Endodermal cell (in vitro differentiated cells): ENCODE results near the gene CALD1. TPM values are rescaled to one million over a fixed set of nuclear protein-coding genes. Genes with fewer than 3 reads are reported as not detected.

Experiments used
- DNase-seq: peaks from one replicate; pipeline ENCODE4 v3.0.0-alpha.2; 2017
- H3K27ac ChIP-seq: 2 replicates; pipeline ENCODE4 v1.5.1; 2013; ENCODE audit warnings: mild to moderate bottlenecking, low read depth, low read length, moderate library complexity
- H3K27me3 ChIP-seq: 2 replicates; pipeline ENCODE4 v1.6.1; 2013; ENCODE audit warnings: mild to moderate bottlenecking, low read length, moderate library complexity; ENCODE audit not compliant: insufficient read depth, control insufficient read depth, poor library complexity, severe bottlenecking
- H3K36me3 ChIP-seq: 2 replicates; pipeline ENCODE4 v1.7.0; 2013; ENCODE audit warnings: mild to moderate bottlenecking, low read length, moderate library complexity; ENCODE audit not compliant: control insufficient read depth, insufficient read depth
- H3K4me1 ChIP-seq: one replicate; pipeline ENCODE4 v1.7.0; 2013; ENCODE audit warnings: low read length; ENCODE audit not compliant: control insufficient read depth, insufficient read depth
- H3K4me3 ChIP-seq: 2 replicates; pipeline ENCODE4 v1.5.1; 2013; ENCODE audit warnings: mild to moderate bottlenecking, low read length, moderate library complexity
- H3K9ac ChIP-seq: 2 replicates; pipeline ENCODE4 v1.6.1; 2013; ENCODE audit warnings: mild to moderate bottlenecking, low read length, moderate library complexity; ENCODE audit not compliant: poor library complexity, severe bottlenecking; ENCODE audit errors: extremely low read depth
- H3K9me3 ChIP-seq: 2 replicates; pipeline ENCODE4 v1.6.1; 2013; ENCODE audit warnings: mild to moderate bottlenecking, low read length, moderate library complexity; ENCODE audit not compliant: control insufficient read depth
- H3K27ac Mint-ChIP-seq: 2 replicates; pipeline ENCODE4 v1.8.0; 2020; ENCODE audit warnings: mixed read lengths
- H3K27me3 Mint-ChIP-seq: 2 replicates; pipeline ENCODE4 v1.8.0; 2021; ENCODE audit warnings: mild to moderate bottlenecking, mixed read lengths; ENCODE audit not compliant: insufficient read depth
- H3K36me3 Mint-ChIP-seq: 2 replicates; pipeline ENCODE4 v1.8.0; 2020; ENCODE audit warnings: low read depth, mixed read lengths
- H3K4me1 Mint-ChIP-seq: 2 replicates; pipeline ENCODE4 v1.8.0; 2020; ENCODE audit warnings: mixed read lengths
- H3K4me3 Mint-ChIP-seq: 2 replicates; pipeline ENCODE4 v1.8.0; 2020; ENCODE audit warnings: mild to moderate bottlenecking, moderate library complexity, mixed read lengths
- H3K9me3 Mint-ChIP-seq: 2 replicates; pipeline ENCODE4 v1.8.0; 2020; ENCODE audit warnings: mild to moderate bottlenecking, mixed read lengths
- WGBS, 2 experiments: methylation state at CpG; one replicate each; pipeline versions ENCODE4 v1.1.5 to v1.1.7; 2013; ENCODE audit warnings: missing lambda C conversion rate in 2 of 2, mixed read lengths in 1 of 2; ENCODE audit not compliant: insufficient coverage in 1 of 2, insufficient read length in 1 of 2; 5-methylcytosine and 5-hydroxymethylcytosine counted together
- total RNA-seq, 2 donors: library from RNA; stranded (reverse); fragmentation: NEBNext Ultra II Directional in 1 of 2; extraction: Animal tissue kit (Norgen Biotek cat#: 25700) in 1 of 2; gene quantifications; 2 replicates in 1 of 2; 3 replicates in 1 of 2; pipeline ENCODE4 v1.2.1, GENCODE V29; 2021
- TF ChIP-seq, protein P1 (sequence below): fragments of 200-600 bp; sonication (generic); conservative IDR thresholded peaks from 2 replicates; pipeline ENCODE4 v1.5.0; 2021; ENCODE audit warnings: antibody characterized with exemption, mild to moderate bottlenecking

The CALD1 gene
- total RNA-seq, 2 donors from 2014 or later = 111 to 132 TPM

DNA sequence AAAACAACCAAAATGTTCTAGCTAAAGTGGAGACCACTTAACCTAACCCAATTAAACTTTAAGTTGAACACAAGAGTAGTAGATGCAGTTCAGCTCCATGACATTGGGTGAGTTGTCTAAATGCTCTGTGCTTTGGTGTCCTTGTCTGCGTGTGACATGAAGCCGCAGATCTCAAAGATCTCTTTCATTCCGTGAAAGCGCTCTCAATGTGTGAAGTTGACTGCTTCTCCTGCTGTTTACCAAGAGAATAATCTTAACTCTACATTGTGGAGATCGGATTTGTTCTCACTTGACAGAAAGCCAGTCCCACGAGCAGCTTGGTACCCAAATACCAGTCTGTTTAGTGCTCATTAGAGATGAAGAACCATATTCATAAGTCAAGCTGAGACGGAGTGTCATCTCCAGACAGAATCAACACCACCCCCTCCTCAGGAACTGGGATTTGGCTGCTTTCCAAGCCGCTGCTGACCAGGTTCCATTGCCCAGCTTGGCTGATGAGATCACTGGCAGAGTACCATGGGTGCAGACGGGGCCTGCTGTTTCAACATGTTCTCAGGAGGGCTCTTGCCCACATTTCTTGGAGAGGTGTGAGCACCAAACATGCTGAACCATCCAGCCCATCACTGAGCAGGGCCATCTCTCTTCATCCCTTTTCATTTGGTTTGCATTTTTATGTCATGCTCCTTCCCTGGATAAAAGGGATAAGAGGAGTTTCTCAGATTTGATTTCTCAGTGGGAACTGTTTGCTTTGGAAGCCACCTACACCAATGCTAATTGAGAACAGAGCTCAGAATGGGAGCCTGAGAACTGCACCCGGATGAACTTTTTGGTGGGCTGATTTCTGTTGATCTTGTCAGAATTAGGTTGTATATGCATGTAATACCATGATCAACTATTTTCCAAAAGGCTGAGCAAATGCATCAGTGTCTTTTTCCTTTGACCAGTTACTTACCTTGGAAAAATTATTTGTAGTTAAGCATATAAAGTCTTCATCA, 111.1 kb downstream of the CALD1 start:
- H3K27ac ChIP-seq = no peak overlapping the region
- peaks cover 16% of the 10 kb centered on the region for H3K36me3 ChIP-seq
- peak overlapping the region; percentile 76 for H3K4me3 Mint-ChIP-seq
- H3K36me3 Mint-ChIP-seq = peaks cover 15% of the 10 kb centered on the region
- DNase-seq = no peak
- H3K27me3 Mint-ChIP-seq = no peaks in the 10 kb centered on the region
- 79 to 85% methylated on average over 8 to 10 of the region's 10 CpGs for WGBS, 2 experiments
- no peaks in the 10 kb centered on the region for H3K27me3 ChIP-seq
- peak overlapping the region; percentile 62 for H3K9ac ChIP-seq
- H3K9me3 Mint-ChIP-seq = peaks cover 9% of the 10 kb centered on the region
- peak overlapping the region; percentile 95 for H3K27ac Mint-ChIP-seq
- peaks cover 14% of the 10 kb centered on the region for H3K4me1 ChIP-seq
- peaks cover 16% of the 10 kb centered on the region for H3K9me3 ChIP-seq
- TF ChIP-seq, protein P1, sequence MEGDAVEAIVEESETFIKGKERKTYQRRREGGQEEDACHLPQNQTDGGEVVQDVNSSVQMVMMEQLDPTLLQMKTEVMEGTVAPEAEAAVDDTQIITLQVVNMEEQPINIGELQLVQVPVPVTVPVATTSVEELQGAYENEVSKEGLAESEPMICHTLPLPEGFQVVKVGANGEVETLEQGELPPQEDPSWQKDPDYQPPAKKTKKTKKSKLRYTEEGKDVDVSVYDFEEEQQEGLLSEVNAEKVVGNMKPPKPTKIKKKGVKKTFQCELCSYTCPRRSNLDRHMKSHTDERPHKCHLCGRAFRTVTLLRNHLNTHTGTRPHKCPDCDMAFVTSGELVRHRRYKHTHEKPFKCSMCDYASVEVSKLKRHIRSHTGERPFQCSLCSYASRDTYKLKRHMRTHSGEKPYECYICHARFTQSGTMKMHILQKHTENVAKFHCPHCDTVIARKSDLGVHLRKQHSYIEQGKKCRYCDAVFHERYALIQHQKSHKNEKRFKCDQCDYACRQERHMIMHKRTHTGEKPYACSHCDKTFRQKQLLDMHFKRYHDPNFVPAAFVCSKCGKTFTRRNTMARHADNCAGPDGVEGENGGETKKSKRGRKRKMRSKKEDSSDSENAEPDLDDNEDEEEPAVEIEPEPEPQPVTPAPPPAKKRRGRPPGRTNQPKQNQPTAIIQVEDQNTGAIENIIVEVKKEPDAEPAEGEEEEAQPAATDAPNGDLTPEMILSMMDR = no peak
- H3K4me1 Mint-ChIP-seq = peaks cover 54% of the 10 kb centered on the region
- H3K4me3 ChIP-seq = peak overlapping the region; percentile 80

DNA sequence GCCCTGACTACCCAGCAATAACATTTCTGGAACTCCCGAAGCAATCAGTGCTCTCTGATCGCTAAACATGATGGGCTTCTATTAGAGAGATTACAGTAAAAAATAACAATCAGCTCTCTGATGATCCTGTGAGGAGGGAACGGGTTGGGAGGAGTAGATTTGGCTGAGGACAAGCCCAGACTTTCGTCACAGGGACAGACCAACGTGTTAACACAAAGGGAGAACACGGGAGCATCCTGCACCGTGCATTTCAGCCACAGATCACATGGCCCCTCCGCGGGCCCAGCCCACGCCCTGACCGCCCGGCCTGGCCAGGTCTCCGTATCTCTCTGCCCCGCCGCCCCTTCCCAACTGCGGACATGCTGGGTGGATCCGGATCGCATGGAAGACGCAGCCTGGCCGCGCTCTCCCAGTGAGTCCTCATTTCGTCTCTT, 111.8 kb downstream of the CALD1 start:
- Histone ChIP-seq H3K4me3 (peak overlapping the region; percentile 80), H3K9me3 (peaks cover 23% of the 10 kb centered on the region), H3K36me3 (peaks cover 16% of the 10 kb centered on the region), H3K4me1 (peaks cover 8% of the 10 kb centered on the region), H3K27ac (peak overlapping the region; percentile 73), H3K9ac (peak overlapping the region; percentile 62), H3K27me3 (no peaks in the 10 kb centered on the region)
- peak; percentile 90 for DNase-seq
- H3K4me1 Mint-ChIP-seq = peaks cover 46% of the 10 kb centered on the region
- 6 to 19% methylated on average over 2 to 22 of the region's 22 CpGs for WGBS, 2 experiments
- peaks cover 23% of the 10 kb centered on the region for H3K36me3 Mint-ChIP-seq
- H3K27ac Mint-ChIP-seq = peak overlapping the region; percentile 95
- H3K27me3 Mint-ChIP-seq = no peaks in the 10 kb centered on the region
- peak overlapping the region; percentile 76 for H3K4me3 Mint-ChIP-seq
- H3K9me3 Mint-ChIP-seq = peaks cover 17% of the 10 kb centered on the region
- TF ChIP-seq, protein P1 = no peak

DNA sequence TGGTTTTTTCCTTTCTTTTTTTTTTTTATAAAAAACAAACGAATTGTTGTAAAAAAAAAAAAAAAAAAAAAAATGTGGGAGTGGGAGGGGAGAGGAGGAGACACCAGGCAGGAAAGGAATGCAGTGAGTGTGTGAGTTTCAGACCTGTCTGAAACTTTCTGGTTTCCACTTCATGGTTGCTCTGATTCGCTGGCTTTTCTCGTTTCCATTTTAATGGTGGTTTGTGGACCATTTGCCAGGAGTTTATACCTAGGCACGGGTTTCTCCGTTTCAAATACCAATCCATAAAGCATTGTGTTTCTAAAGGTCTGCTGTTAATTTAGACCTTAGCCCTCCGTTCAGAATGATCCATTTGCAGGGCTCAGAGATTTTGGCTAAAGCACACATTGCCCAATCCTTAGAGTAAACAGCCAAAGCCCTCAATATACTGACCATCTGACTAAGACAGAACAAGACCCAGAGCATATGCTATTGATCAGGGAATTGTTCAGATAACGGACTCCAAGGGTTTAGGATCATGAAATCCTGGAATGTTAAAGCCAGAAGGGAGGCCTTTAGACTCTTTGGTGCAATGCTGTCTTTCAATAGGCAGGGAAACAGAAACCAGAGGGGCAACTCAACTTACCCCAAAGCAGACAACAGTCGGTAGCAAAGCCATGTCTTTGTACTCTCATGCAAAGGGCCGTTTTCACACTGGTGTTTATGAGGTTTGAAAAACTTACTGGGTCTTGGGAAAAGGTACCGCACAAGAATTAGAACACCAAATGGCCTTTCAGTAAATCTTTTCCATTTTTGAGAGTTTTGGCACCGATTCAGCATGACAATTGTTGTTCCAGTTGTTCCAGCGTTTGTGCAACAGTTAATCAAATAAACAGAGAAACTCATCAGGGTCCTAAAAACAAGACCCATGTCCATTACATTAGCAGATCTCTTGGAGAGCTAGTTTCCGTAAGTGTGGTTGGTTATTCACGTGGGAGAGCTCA, 112.6 kb downstream of the CALD1 start:
- DNase-seq = no peak
- H3K4me3 Mint-ChIP-seq = peak overlapping the region; percentile 76
- peaks cover 30% of the 10 kb centered on the region for H3K9me3 ChIP-seq
- H3K27me3 Mint-ChIP-seq = no peaks in the 10 kb centered on the region
- peak overlapping the region; percentile 62 for H3K9ac ChIP-seq
- 46 to 55% methylated on average over 11 to 14 of the region's 14 CpGs for WGBS, 2 experiments
- peaks cover 20% of the 10 kb centered on the region for H3K36me3 ChIP-seq
- peak overlapping the region; percentile 95 for H3K27ac Mint-ChIP-seq
- TF ChIP-seq, protein P1 = no peak
- peaks cover 29% of the 10 kb centered on the region for H3K36me3 Mint-ChIP-seq
- H3K4me1 ChIP-seq = peaks cover under 1% of the 10 kb centered on the region
- no peaks in the 10 kb centered on the region for H3K27me3 ChIP-seq
- peaks cover 39% of the 10 kb centered on the region for H3K4me1 Mint-ChIP-seq
- H3K27ac ChIP-seq = peak overlapping the region; percentile 73
- peak overlapping the region; percentile 80 for H3K4me3 ChIP-seq
- H3K9me3 Mint-ChIP-seq = peaks cover 24% of the 10 kb centered on the region
